ENCODE results near the gene CDK11B.
A peak's percentile ranks its signal among the peaks of the same experiment; 100 is the strongest.
"Not testable (repeated sequence)": the region's sequence is repeated elsewhere in the genome, so short reads cannot be mapped to it uniquely, and the experiment has no call there.

Gene CDK11B

GRCh38 chr1:1678581-1679380, 20.0 kb upstream of the CDK11B start:
- H3K4me3 ChIP-seq (replicated peaks in 1 of 2; ENCODE audit: low read depth in 2 of 2, low read length in 2 of 2) = no peak overlapping the region
- no peak for DNase-seq (ENCODE audit: low read depth in 2 of 2)
- peak; percentile 32 for TF ChIP-seq CTCF (IDR thresholded peaks at IDR 0.05; ENCODE audit: low read depth, low read length)

- no peak overlapping the region for H3K4me3 ChIP-seq (replicated peaks in 1 of 2; ENCODE audit: low read depth in 2 of 2, low read length in 2 of 2)
- DNase-seq (ENCODE audit: low read depth in 2 of 2) = no peak
- TF ChIP-seq CTCF (IDR thresholded peaks at IDR 0.05; ENCODE audit: low read depth, low read length) = no peak
Measured at GRCh38 chr1:1677718-1678580, 19.1 kb upstream of the CDK11B start.

- not testable (repeated sequence) for DNase-seq (ENCODE audit: low read depth in 2 of 2); H3K4me3 ChIP-seq (replicated peaks in 1 of 2; ENCODE audit: low read depth in 2 of 2, low read length in 2 of 2)
Measured at GRCh38 chr1:1676087-1676486, 17.3 kb upstream of the CDK11B start.

- not testable (repeated sequence) for H3K4me3 ChIP-seq (replicated peaks in 1 of 2; ENCODE audit: low read depth in 2 of 2, low read length in 2 of 2); DNase-seq (ENCODE audit: low read depth in 2 of 2)
Measured at GRCh38 chr1:1675218-1675617, 16.4 kb upstream of the CDK11B start.

GRCh38 chr1:1674806-1675205, 16.0 kb upstream of the CDK11B start:
- not testable (repeated sequence) for H3K4me3 ChIP-seq (replicated peaks in 1 of 2; ENCODE audit: low read depth in 2 of 2, low read length in 2 of 2); DNase-seq (ENCODE audit: low read depth in 2 of 2)

- TF ChIP-seq CTCF (IDR thresholded peaks at IDR 0.05; ENCODE audit: low read depth, low read length) = no peak
- DNase-seq (ENCODE audit: low read depth in 2 of 2) = no peak
- H3K4me3 ChIP-seq (replicated peaks in 1 of 2; ENCODE audit: low read depth in 2 of 2, low read length in 2 of 2) = no peak overlapping the region
Measured at GRCh38 chr1:1672181-1672965, 13.6 kb upstream of the CDK11B start.

GRCh38 chr1:1671365-1672119, 12.7 kb upstream of the CDK11B start:
- no peak for DNase-seq (ENCODE audit: low read depth in 2 of 2)
- no peak overlapping the region for H3K4me3 ChIP-seq (replicated peaks in 1 of 2; ENCODE audit: low read depth in 2 of 2, low read length in 2 of 2)
- no peak for TF ChIP-seq CTCF (IDR thresholded peaks at IDR 0.05; ENCODE audit: low read depth, low read length)

Measured in cardiac fibroblast (primary cell).